WTC11 (cell line): ENCODE measurements around the gene SLIT3. TPM values are rescaled to one million over a fixed set of nuclear protein-coding genes. Genes with fewer than 3 reads are reported as not detected.

Source experiments
- ATAC-seq: fragments of 200-7000 bp; cut with Tn5 transposase; 2 replicates; pipeline ENCODE4 v1.10.0; 2021; ENCODE audit warnings: mild to moderate bottlenecking, moderate library complexity
- CTCF ChIA-PET: fragments of 300-600 bp; sonication (Branson Sonifier 250); formaldehyde crosslinking; loops from one replicate; lab custom pipeline; 2021; ENCODE audit warnings: antibody characterized with exemption; lab: Charles Lee
- POLR2A ChIA-PET: fragments of 350-600 bp; sonication (Branson Sonifier 250); formaldehyde crosslinking; loops from one replicate; lab custom pipeline; 2021; ENCODE audit warnings: antibody characterized with exemption; lab: Charles Lee
- DNase-seq: peaks from one replicate; pipeline ENCODE4 v3.0.0; 2021; ENCODE audit warnings: low spot score
- H3K27ac Mint-ChIP-seq: 2 replicates; pipeline ENCODE4 v1.8.0; 2021; ENCODE audit warnings: mixed read lengths
- H3K27me3 Mint-ChIP-seq: 2 replicates; pipeline ENCODE4 v1.8.0; 2021; ENCODE audit warnings: low read depth, mild to moderate bottlenecking, moderate library complexity, mixed read lengths
- H3K36me3 Mint-ChIP-seq: 2 replicates; pipeline ENCODE4 v1.8.0; 2021; ENCODE audit warnings: mixed read lengths
- H3K4me1 Mint-ChIP-seq: 2 replicates; pipeline ENCODE4 v1.8.0; 2022; ENCODE audit warnings: mixed read lengths
- H3K4me3 Mint-ChIP-seq: 2 replicates; pipeline ENCODE4 v1.8.0; 2021; ENCODE audit warnings: mild to moderate bottlenecking, moderate library complexity, mixed read lengths
- H3K9me3 Mint-ChIP-seq: 2 replicates; pipeline ENCODE4 v1.8.0; 2021; ENCODE audit warnings: mixed read lengths
- AFF4 ChIP-seq: sonication (generic); formaldehyde crosslinking; IDR thresholded peaks from 2 replicates; pipeline ENCODE4 v1.8.1; 2023; ENCODE audit warnings: mild to moderate bottlenecking, missing genetic modification reagents, borderline replicate concordance
- AR ChIP-seq: fragments of 250-450 bp; sonication (Bioruptor Pico); IDR thresholded peaks from 2 replicates; pipeline ENCODE4 v1.9.0; 2021; ENCODE audit warnings: mild to moderate bottlenecking
- ATF1 ChIP-seq: sonication (generic); formaldehyde crosslinking; IDR thresholded peaks from 2 replicates; pipeline ENCODE4 v1.8.1; 2023; ENCODE audit warnings: mild to moderate bottlenecking, moderate library complexity, missing genetic modification reagents
- IRF2 ChIP-seq: sonication (generic); formaldehyde crosslinking; IDR thresholded peaks from 2 replicates; pipeline ENCODE4 v1.8.0; 2022; ENCODE audit warnings: low read depth, missing genetic modification reagents, borderline replicate concordance
- MYBL2 ChIP-seq: sonication (generic); formaldehyde crosslinking; IDR thresholded peaks from 2 replicates; pipeline ENCODE4 v1.8.1; 2023; ENCODE audit warnings: mild to moderate bottlenecking, moderate library complexity, missing genetic modification reagents
- PRDM15 ChIP-seq: sonication (generic); formaldehyde crosslinking; IDR thresholded peaks from 2 replicates; pipeline ENCODE4 v1.8.0; 2022; ENCODE audit warnings: missing genetic modification reagents
- SP1 ChIP-seq: sonication (generic); formaldehyde crosslinking; conservative IDR thresholded peaks from 2 replicates; pipeline ENCODE4 v1.8.1; 2022; ENCODE audit warnings: missing genetic modification reagents
- TP53 ChIP-seq: sonication (generic); formaldehyde crosslinking; IDR thresholded peaks from 2 replicates; pipeline ENCODE4 v1.8.1; 2023; ENCODE audit warnings: mild to moderate bottlenecking, missing genetic modification reagents
- ZBTB21 ChIP-seq: sonication (generic); formaldehyde crosslinking; IDR thresholded peaks from 2 replicates; pipeline ENCODE4 v1.8.1; 2023; ENCODE audit warnings: mild to moderate bottlenecking, missing genetic modification reagents, borderline replicate concordance
- ZNF121 ChIP-seq: sonication (generic); formaldehyde crosslinking; IDR thresholded peaks from 2 replicates; pipeline ENCODE4 v1.8.0; 2023; ENCODE audit warnings: missing genetic modification reagents
- ZNF423 ChIP-seq: fragments of 250-450 bp; sonication (Bioruptor Pico); IDR thresholded peaks from 2 replicates; pipeline ENCODE4 v2.1.2; 2022; ENCODE audit warnings: mild to moderate bottlenecking, moderate library complexity
- total RNA-seq: library from RNA; stranded (reverse); gene quantifications from 3 replicates; pipeline ENCODE4 v1.2.3, GENCODE V29; 2021
- TF ChIP-seq, protein P1 (sequence below): fragments of 250-450 bp; sonication (Bioruptor Pico); IDR thresholded peaks from 2 replicates; pipeline ENCODE4 v1.9.0; 2021; ENCODE audit warnings: mild to moderate bottlenecking, borderline replicate concordance
- TF ChIP-seq, protein P2 (sequence below): sonication (generic); formaldehyde crosslinking; IDR thresholded peaks from 2 replicates; pipeline ENCODE4 v1.8.0; 2022; ENCODE audit warnings: mild to moderate bottlenecking, missing genetic modification reagents

SLIT3 gene
- total RNA-seq, 1 experiment from 2014 or later = 1.9 TPM

DNA sequence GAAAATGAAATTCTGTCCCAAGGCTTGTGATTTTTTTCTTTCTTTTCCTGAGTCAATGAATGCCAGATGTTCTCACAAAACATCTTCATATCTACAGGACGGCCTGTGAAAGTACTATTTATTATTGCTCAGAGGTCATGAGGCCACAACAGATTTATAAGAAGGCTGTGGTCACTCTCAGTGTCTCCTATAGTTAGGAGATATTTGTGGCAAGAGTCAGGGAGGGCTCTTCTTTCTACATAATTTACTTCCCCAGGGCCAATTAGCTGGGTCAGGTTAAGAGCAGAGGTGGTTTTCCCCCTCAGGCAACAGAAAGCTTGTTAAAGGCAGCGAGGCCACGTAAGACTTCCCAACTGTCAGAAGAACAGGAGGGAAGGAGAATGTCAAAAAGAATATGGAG is 248.7 kb downstream of the SLIT3 start (continued):
- TF ChIP-seq, protein P1, sequence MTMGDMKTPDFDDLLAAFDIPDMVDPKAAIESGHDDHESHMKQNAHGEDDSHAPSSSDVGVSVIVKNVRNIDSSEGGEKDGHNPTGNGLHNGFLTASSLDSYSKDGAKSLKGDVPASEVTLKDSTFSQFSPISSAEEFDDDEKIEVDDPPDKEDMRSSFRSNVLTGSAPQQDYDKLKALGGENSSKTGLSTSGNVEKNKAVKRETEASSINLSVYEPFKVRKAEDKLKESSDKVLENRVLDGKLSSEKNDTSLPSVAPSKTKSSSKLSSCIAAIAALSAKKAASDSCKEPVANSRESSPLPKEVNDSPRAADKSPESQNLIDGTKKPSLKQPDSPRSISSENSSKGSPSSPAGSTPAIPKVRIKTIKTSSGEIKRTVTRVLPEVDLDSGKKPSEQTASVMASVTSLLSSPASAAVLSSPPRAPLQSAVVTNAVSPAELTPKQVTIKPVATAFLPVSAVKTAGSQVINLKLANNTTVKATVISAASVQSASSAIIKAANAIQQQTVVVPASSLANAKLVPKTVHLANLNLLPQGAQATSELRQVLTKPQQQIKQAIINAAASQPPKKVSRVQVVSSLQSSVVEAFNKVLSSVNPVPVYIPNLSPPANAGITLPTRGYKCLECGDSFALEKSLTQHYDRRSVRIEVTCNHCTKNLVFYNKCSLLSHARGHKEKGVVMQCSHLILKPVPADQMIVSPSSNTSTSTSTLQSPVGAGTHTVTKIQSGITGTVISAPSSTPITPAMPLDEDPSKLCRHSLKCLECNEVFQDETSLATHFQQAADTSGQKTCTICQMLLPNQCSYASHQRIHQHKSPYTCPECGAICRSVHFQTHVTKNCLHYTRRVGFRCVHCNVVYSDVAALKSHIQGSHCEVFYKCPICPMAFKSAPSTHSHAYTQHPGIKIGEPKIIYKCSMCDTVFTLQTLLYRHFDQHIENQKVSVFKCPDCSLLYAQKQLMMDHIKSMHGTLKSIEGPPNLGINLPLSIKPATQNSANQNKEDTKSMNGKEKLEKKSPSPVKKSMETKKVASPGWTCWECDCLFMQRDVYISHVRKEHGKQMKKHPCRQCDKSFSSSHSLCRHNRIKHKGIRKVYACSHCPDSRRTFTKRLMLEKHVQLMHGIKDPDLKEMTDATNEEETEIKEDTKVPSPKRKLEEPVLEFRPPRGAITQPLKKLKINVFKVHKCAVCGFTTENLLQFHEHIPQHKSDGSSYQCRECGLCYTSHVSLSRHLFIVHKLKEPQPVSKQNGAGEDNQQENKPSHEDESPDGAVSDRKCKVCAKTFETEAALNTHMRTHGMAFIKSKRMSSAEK (CRISPR knock-in tag) = no peak
- TF ChIP-seq IRF2 = no peak
- TF ChIP-seq SP1 = no peak
- TF ChIP-seq ZNF121 (CRISPR knock-in tag) = no peak
- TF ChIP-seq AR (CRISPR knock-in tag) = no peak
- no peak for TF ChIP-seq PRDM15 (CRISPR knock-in tag)
- TF ChIP-seq, protein P2, sequence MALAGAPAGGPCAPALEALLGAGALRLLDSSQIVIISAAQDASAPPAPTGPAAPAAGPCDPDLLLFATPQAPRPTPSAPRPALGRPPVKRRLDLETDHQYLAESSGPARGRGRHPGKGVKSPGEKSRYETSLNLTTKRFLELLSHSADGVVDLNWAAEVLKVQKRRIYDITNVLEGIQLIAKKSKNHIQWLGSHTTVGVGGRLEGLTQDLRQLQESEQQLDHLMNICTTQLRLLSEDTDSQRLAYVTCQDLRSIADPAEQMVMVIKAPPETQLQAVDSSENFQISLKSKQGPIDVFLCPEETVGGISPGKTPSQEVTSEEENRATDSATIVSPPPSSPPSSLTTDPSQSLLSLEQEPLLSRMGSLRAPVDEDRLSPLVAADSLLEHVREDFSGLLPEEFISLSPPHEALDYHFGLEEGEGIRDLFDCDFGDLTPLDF (CRISPR knock-in tag) = no peak

GRCh38 chr5:169051351-169051750 is 249.6 kb downstream of the SLIT3 start:
- Mint-ChIP-seq H3K27me3 (no peaks in the 10 kb centered on the region), H3K9me3 (no peaks in the 10 kb centered on the region), H3K4me1 (peaks cover 16% of the 10 kb centered on the region), H3K36me3 (no peaks in the 10 kb centered on the region), H3K4me3 (no peak overlapping the region), H3K27ac (no peak overlapping the region)
- POLR2A ChIA-PET = no interaction called here
- ATAC-seq (no peak), DNase-seq (no peak)
- CTCF ChIA-PET = no interaction called here
- TF ChIP-seq ZNF423 (CRISPR knock-in tag) = no peak

GRCh38 chr5:169050636-169051035 is 250.3 kb downstream of the SLIT3 start:
- Mint-ChIP-seq H3K27ac (no peak overlapping the region), H3K36me3 (no peaks in the 10 kb centered on the region), H3K27me3 (no peaks in the 10 kb centered on the region), H3K4me3 (no peak overlapping the region), H3K9me3 (no peaks in the 10 kb centered on the region), H3K4me1 (peaks cover 16% of the 10 kb centered on the region)
- DNase-seq (no peak), ATAC-seq (no peak)
- ChIA-PET CTCF (no interaction called here), POLR2A (no interaction called here)
- TF ChIP-seq ZBTB21 (no peak), ATF1 (CRISPR knock-in tag) (no peak), AFF4 (CRISPR knock-in tag) (no peak), TP53 (no peak), MYBL2 (CRISPR knock-in tag) (no peak)
